ENCODE data around the gene ZFHX3. TPM values are rescaled to one million over a fixed set of nuclear protein-coding genes. Genes with fewer than 3 reads are reported as not detected.

The ZFHX3 gene
- total RNA-seq, 1 experiment from 2014 or later: 1.5 TPM

GRCh38 chr16:72937360-72937759 is 110.6 kb downstream of the ZFHX3 start:
- Histone ChIP-seq H3K9ac (ENCODE audit: extremely low read depth, insufficient read length, low read length) (no peak overlapping the region), H2BK120ac (ENCODE audit: low read depth, low read length, poor library complexity, severe bottlenecking) (no peak overlapping the region), H4K5ac (ENCODE audit: insufficient read length, low read depth, low read length) (no peak overlapping the region), H2BK15ac (ENCODE audit: low read depth, low read length) (no peak overlapping the region), H3K23me2 (ENCODE audit: insufficient read length, low read depth, low read length, poor library complexity, severe bottlenecking) (no peaks in the 10 kb centered on the region), H3K79me1 (ENCODE audit: insufficient read depth, low read depth, low read length, poor library complexity, severe bottlenecking) (no peaks in the 10 kb centered on the region), H3K4me1 (ENCODE audit: insufficient read depth, low read length) (peaks cover 2% of the 10 kb centered on the region; the same call in 1 of the 2 replicates), H3K4me2 (ENCODE audit: insufficient read depth, insufficient read length, low read length) (no peak overlapping the region), H3K18ac (ENCODE audit: insufficient read length, low read depth, low read length) (no peak overlapping the region), H3K9me3 (ENCODE audit: control insufficient read depth, low read depth, low read length) (no peaks in the 10 kb centered on the region), H3T11ph (ENCODE audit: low read length) (no peak overlapping the region), H4K91ac (ENCODE audit: insufficient read length, low read depth, low read length) (no peak overlapping the region), H2BK5ac (ENCODE audit: insufficient read length, low read length) (no peak overlapping the region), H2BK20ac (ENCODE audit: low read depth, low read length, poor library complexity, severe bottlenecking) (no peak overlapping the region), H3K27ac (ENCODE audit: insufficient read length, low read depth, low read length) (no peak overlapping the region), H2BK12ac (ENCODE audit: insufficient read length, low read depth, low read length) (no peak overlapping the region), H3K56ac (ENCODE audit: insufficient read length, low read depth, low read length) (no peak overlapping the region), H3K4ac (ENCODE audit: low read depth, low read length) (no peak overlapping the region), H3K14ac (ENCODE audit: insufficient read depth, low read length) (no peak overlapping the region), H3K23ac (ENCODE audit: insufficient read length, low read depth, low read length) (no peak overlapping the region), H4K8ac (replicated peaks; ENCODE audit: insufficient read length, low read depth, low read length) (no peak overlapping the region), H2AK5ac (ENCODE audit: insufficient read length, low read length) (no peak overlapping the region), H4K20me1 (ENCODE audit: control insufficient read depth, insufficient read depth, insufficient read length) (no peaks in the 10 kb centered on the region), H2AFZ (ENCODE audit: low read length) (no peak overlapping the region), H3K27me3 (ENCODE audit: insufficient read depth, low read length) (no peaks in the 10 kb centered on the region), H3K79me2 (ENCODE audit: insufficient read depth, low read length) (no peaks in the 10 kb centered on the region)
- no CpG with 5 or more reads among the region's 9 CpGs for WGBS (ENCODE audit: extremely low coverage, insufficient read length, low lambda C conversion rate)
- no peaks in the 10 kb centered on the region; a peak in 1 of 7 replicates for H3K36me3 Mint-ChIP-seq (ENCODE audit: insufficient read depth in 1 of 3, low read depth in 3 of 3)
- peaks cover 2% of the 10 kb centered on the region for H3K27me3 Mint-ChIP-seq (ENCODE audit: low read depth)
- TF ChIP-seq CTCF (conservative IDR thresholded peaks at IDR 0.05): no peak
- peaks cover 0 to 4% of the 10 kb centered on the region in 2 experiments; a peak in 2 of 5 replicates for H3K9me3 Mint-ChIP-seq
- no peak for DNase-seq
- H3K4me3 Mint-ChIP-seq: no peak overlapping the region
- no peak overlapping the region for H3K27ac Mint-ChIP-seq
- peaks cover 45 to 50% of the 10 kb centered on the region in 2 experiments for H3K4me1 Mint-ChIP-seq

Measured in H9 (cell line).